Gastrocnemius medialis (tissue), 4 donors: Measurements from ENCODE around the gene AFF3.

Source experiments
- POLR2A ChIP-seq, 2 donors: fragments of 450-650 bp; IDR thresholded peaks; one replicate each; pipeline ENCODE4 v1.6.1; 2017; ENCODE audit warnings: antibody characterized with exemption in 2 of 2, mild to moderate bottlenecking in 2 of 2, moderate library complexity in 2 of 2
- TF ChIP-seq, protein P1 (sequence below), 5 experiments: fragments of 450-650 bp in 3 of 5; fragments of 200-600 bp in 2 of 5; sonication (generic) in 2 of 5; IDR thresholded peaks in 4 of 5; conservative IDR thresholded peaks in 1 of 5; 1 replicate in 4 of 5; 2 replicates in 1 of 5; pipeline ENCODE4 v1.5.1; 2016 to 2019; ENCODE audit warnings: antibody characterized with exemption in 5 of 5, mild to moderate bottlenecking in 3 of 5, moderate library complexity in 3 of 5

DNA sequence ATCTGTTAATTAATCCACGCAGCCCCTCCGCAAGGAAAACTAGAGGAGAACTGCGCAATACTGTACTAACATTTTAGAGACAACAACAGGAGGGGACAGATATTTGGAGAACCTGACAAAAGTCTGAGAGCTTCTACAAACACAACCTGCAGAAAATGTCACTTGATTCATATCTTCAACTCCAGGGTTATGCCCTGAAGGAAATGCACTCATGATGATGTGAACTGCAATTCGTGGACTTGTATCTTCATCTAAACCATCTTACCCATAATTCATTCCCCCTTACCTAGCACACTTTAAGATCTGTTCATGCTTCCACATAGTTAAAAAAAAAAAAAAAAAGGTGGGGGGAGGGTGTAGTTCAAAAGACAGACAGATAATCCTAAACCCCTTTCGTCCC is 75.5 kb downstream of the AFF3 start:
- no peak for TF ChIP-seq POLR2A (IDR thresholded peaks at IDR 0.05)
- TF ChIP-seq, protein P1, sequence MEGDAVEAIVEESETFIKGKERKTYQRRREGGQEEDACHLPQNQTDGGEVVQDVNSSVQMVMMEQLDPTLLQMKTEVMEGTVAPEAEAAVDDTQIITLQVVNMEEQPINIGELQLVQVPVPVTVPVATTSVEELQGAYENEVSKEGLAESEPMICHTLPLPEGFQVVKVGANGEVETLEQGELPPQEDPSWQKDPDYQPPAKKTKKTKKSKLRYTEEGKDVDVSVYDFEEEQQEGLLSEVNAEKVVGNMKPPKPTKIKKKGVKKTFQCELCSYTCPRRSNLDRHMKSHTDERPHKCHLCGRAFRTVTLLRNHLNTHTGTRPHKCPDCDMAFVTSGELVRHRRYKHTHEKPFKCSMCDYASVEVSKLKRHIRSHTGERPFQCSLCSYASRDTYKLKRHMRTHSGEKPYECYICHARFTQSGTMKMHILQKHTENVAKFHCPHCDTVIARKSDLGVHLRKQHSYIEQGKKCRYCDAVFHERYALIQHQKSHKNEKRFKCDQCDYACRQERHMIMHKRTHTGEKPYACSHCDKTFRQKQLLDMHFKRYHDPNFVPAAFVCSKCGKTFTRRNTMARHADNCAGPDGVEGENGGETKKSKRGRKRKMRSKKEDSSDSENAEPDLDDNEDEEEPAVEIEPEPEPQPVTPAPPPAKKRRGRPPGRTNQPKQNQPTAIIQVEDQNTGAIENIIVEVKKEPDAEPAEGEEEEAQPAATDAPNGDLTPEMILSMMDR (IDR thresholded peaks at IDR 0.05 in 4 of 5, conservative IDR thresholded peaks at IDR 0.05 in 1 of 5), result no peak
